IMR-90 (cell line): ENCODE results near the gene STMN1.

ENCODE experiments used
- CTCF ChIP-seq: conservative IDR thresholded peaks from 2 replicates; pipeline ENCODE4 v1.5.1; 2012; ENCODE audit warnings: mild to moderate bottlenecking, low read depth, low read length, improper control_type of control experiment
- MAFK ChIP-seq: IDR thresholded peaks from 2 replicates; pipeline ENCODE4 v1.6.1; 2012; ENCODE audit warnings: low read depth, low read length, improper control_type of control experiment
- POLR2A ChIP-seq: IDR thresholded peaks from 2 replicates; pipeline ENCODE4 v1.6.1; 2012; ENCODE audit warnings: mild to moderate bottlenecking, low read depth, low read length

GRCh38 chr1:25945761-25946160, 39.5 kb upstream of the STMN1 start:
- TF ChIP-seq MAFK (no peak), CTCF (no peak), POLR2A (no peak)
